MM.1S (cell line): ENCODE data around the gene NBPF26.
"Not testable (repeated sequence)": the region's sequence is repeated elsewhere in the genome, so short reads cannot be mapped to it uniquely, and the experiment has no call there.

Experiments
- EZH2 ChIP-seq: fragments of 300-600 bp; sonication (generic); optimal IDR thresholded peaks from 2 replicates; pipeline ENCODE3; 2017; ENCODE audit warnings: low read depth, mild to moderate bottlenecking, antibody characterized with exemption, low read length, mixed read lengths
- EZH2phosphoT487 ChIP-seq: fragments of 300-600 bp; sonication (generic); IDR thresholded peaks from 2 replicates; pipeline ENCODE4 v1.6.1; 2018; ENCODE audit warnings: antibody characterized with exemption, low read length
- TF ChIP-seq, protein P1 (sequence below): fragments of 300-600 bp; sonication (generic); IDR thresholded peaks from 2 replicates; pipeline ENCODE4 v1.5.1; 2016; ENCODE audit warnings: antibody characterized with exemption, low read length, mixed read lengths

DNA sequence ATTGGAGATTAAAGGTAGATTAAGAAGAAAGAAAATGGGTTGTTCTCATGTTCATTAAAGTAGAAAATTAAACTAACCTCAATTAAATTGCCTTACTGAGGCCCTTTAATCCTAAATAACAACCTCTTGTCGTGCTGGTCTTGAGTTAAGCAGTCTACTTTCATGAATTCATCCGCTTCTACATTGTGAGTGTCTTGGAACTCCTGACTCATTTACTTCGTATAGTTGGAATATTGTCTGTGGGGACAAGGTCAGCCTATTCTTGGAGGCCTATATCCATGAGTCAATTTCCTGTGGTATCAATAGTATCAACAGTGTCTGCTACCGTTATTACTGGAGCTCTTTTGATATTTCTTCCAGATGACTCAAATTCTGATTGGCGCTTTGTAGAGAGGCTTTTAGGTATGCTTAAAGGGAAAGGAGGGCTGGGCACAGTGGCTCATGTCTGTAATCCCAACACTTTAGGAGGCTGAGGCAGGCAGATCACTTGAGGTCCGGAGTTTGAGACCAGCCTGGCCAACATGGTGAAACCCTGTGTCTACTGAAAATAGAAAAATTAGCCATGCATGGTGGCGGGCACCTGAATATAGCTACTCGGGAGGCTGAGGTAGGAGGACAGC lies 136.0 kb downstream of the NBPF26 start:
- TF ChIP-seq, protein P1, sequence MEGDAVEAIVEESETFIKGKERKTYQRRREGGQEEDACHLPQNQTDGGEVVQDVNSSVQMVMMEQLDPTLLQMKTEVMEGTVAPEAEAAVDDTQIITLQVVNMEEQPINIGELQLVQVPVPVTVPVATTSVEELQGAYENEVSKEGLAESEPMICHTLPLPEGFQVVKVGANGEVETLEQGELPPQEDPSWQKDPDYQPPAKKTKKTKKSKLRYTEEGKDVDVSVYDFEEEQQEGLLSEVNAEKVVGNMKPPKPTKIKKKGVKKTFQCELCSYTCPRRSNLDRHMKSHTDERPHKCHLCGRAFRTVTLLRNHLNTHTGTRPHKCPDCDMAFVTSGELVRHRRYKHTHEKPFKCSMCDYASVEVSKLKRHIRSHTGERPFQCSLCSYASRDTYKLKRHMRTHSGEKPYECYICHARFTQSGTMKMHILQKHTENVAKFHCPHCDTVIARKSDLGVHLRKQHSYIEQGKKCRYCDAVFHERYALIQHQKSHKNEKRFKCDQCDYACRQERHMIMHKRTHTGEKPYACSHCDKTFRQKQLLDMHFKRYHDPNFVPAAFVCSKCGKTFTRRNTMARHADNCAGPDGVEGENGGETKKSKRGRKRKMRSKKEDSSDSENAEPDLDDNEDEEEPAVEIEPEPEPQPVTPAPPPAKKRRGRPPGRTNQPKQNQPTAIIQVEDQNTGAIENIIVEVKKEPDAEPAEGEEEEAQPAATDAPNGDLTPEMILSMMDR: not testable (repeated sequence)
- not testable (repeated sequence) for TF ChIP-seq EZH2, EZH2phosphoT487
